Activated gamma-delta T cell treated with anti-CD3 and anti-CD28 coated beads, Interleukin-2, amount 50 U/mL, for 16 hours (primary cell): Measurements from ENCODE around the gene SLC9A8.

Experiments used
- DNase-seq: peaks from one replicate; pipeline ENCODE4 v3.0.0-alpha.2; 2020; ENCODE audit warnings: low read depth

The SLC9A8 gene

DNA sequence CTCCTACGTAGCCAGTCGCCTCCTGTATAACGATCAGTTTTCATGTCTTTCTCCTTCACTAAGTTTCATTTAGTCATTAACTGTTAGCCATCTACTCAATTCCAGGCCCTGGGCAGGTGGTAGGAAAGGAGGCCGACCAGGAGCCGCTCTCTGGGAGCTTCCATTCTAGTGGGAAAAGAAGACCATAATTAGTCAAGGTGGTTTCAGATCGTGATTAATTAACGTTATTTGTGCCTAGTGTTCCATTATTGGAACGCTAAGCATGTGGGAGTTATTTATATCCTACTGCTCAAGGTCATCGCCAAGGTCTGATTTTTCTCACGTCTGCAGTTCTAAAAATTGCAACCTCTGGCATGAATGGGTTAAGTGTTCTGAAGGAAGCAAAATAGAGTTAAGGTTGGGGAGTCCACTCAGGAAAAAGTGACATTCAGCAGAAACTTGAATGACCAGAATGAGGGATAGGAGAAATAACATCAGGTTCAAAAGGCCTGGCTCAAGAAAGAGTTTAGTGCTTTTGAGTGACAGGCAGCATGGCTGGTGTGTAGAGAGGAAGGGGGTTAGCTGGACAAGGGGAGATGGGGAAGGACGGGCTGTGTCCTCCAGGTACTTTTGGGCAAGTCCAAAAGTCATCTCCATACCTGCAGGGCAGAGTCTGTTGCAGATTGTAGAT lies 812 bp downstream of the SLC9A8 start:
- DNase-seq, result no peak

DNA sequence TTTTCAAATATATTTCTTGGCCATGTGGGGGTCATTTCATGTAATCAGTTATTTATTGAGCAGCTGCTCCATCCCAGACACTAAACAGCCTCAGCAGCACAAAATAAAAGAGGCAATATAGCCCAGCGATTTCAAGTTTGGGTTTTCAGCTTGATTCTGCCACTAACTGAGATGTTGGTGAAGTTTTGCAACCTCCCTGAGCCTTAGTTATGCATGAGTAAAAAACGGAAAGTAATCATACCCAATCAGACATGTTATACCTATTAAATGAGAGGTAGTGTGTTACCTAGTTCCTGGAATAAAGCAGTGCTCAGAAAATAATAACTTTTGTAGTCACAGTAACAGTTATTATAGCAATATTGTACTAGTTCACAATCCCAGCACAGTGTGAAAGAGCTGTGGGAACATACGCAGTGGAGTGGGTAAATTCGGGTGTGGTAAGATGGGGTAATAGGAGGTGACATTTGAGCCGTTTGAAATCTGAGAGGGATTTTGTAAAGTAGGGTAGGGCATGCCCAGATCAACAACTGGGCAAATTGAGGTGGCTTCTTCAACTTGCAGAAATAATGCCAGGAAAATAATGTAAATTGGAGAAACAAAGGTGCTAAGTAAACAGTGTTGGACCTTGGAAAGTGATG lies 1.5 kb downstream of the SLC9A8 start:
- DNase-seq, result no peak

DNA sequence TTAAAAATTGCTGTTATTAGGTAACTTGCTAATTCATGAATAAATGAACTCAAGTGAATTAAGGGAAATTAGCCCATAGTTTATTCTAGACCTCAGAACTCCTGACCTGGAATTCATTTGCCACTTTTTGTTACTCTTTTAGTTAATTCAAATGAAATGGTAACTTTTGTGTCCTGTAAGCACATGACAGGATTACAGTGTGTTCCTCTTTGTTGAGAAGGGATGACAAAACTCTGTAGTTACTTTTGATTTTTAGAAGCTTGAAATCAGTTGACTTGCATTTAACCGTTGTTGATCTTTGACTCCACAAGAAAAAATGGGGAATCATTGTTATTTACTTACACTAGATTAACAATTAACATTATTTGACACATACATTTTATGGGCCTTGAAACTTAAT lies 6.2 kb downstream of the SLC9A8 start:
- no peak for DNase-seq

DNA sequence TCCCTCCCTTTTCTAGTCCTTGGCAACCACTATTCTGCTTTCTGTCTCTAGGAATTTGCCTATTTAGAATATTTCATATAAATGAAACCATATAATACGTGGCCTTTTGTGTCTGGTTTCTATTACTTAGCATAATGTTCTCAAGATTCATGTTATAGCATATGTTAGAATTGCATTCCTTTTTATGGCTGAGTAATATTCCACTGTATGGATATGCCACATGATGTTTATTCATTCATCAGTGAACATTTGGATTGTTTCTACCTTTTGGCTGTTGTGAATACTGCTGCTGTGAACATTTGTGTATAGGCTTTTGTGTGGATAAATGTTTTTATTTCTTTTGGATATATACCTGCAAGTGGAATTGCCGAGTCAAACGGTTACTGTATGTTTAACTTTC lies 7.1 kb downstream of the SLC9A8 start:
- no peak for DNase-seq

DNA sequence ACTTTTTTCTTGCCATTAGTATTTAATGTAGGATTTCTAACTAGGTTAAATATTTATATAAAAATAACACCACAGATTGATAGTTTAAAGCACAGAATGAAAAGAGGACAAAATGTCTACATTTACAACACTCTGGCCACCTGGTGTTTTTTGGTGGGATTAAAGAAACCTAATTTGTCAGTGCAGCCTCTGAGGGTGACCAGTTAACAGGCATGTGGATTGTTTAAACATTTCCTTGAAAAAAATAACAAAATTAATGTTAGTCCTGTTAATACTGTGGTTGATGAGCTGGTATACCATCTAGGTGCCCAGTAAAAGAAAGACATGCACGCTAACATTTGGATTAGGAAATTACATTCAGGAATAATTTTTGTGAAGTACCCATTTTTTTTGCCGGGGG lies 8.8 kb downstream of the SLC9A8 start:
- no peak for DNase-seq

DNA sequence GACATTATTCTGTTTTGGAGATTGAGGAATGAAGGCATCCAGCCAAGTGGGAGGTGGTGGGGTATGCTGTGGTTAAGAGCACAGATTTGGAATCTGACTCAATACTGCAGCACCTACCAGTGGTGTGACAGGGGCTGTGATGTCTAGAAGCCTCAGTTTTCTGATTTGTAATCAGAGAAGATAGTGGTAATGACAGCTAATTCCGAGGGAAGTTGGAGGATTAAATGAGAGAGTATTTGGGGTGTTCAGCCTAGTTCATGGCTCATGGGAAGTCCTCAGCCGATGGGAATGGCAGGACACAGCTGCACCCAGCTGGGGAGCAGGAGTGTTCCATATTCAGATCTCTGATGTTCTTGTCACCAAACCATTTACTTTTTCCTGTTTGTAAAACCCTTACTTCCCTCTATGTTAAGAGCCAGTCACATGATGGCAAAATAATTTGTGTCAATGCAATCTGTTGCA lies 9.3 kb downstream of the SLC9A8 start:
- DNase-seq, result no peak

DNA sequence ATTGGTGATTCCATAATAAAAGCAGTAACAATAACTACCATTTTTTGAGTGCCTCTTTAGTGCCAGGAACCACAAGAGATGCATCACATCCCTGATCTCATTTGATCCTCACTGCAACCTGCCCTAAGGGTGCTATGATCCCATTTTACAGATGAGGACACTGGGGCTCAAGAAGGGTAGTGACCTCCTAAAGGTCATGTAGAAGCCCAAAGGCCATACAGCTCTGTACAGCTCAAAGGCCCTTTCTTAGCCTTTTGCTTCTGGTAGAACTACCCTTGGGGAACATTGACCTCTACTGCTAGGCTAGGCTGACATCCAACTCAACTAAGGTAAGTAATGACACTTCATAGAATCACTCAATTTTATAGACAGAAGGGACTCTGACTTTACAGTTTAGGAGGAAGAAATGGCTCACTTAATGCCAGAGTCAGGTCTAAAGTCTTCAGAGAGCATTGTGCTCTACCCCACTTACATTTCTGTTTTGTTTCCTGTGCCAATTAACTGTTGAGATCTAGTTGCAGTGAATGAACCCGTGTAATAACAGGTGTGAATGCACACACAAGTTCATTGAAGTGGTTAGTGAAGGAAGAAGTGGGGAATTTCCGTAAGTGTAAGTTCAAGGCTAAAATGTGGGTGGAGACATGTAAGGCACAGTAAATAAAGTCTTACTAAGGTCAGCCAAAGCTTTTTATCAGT lies 10.7 kb downstream of the SLC9A8 start:
- DNase-seq, result no peak

DNA sequence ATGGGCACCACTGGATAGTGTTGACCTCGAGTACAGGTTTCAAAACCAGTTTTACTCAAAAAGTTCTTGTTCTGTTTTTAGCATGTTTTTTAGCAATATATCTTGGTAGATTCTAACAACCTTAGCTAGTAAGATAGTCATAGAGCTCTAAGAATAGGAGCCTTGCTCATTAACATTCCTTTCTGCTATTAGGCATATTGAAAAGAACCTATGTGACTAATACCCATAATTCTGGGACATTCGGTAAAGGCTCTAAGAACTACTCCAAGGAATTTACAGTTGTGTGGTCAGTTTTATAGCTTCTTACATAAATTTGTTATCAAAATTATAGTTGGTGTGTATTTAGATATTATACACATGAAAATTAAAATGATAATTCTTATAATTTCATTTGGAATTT lies 11.6 kb downstream of the SLC9A8 start:
- no peak for DNase-seq

DNA sequence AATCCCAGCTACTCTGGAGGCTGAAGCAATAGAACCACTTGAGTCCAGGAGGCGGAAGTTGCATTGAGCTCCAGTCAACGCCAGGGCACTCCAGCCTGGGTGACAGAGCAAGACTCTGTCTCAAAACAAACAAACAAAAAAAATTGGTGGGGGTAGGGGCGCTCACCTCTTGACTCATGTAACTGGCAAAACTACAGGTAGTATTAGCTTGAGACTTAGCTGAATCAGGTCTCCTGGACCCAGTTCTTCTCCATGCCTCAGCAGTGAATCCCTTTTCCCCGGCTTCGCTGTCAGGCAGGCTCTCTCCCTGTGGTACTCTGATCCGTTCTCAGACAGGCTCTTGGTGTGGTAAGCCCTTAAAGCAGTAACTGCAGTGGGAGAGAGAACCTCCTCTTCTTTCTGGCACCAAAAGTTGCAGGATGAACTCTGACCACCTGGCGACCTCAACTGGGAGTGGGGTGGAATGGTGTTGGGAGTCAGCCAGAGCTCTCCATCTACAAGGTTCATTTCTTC lies 12.9 kb downstream of the SLC9A8 start:
- no peak for DNase-seq

DNA sequence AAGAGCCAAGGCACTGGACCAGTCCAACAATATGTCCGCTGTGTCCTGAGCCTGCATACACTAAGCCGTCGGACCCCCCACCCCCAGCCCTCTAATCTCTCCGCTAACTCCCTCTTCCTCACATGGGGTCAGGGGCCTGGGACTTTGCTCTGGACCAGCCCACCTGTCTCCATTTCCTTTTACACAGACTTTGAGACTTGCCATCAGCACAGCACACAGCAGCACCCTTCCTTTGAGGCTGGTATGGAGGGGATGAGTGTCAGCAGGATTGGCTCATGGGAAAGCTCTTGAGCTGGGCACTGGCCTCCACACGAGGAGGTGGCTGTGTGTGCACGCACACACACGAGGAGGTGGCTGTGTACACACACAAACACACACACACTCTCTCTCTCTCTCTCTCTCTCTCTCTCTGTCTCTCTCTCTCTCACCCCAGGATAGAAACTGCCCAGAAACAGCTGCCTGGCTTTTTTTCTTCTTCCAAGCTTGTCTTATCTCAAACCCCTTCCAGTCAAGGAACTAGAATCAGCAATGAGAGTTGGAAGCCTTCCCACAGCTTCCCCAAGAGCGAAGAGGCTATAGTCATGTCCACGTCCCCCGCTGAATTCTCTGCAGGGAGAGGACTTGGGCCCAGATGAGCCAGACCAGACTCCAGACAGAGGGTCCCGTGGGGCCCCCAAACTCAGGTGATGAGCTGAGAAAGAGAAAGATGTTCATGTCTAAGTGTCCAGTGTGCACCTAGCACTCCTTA lies 18.6 kb downstream of the SLC9A8 start:
- DNase-seq, result no peak

DNA sequence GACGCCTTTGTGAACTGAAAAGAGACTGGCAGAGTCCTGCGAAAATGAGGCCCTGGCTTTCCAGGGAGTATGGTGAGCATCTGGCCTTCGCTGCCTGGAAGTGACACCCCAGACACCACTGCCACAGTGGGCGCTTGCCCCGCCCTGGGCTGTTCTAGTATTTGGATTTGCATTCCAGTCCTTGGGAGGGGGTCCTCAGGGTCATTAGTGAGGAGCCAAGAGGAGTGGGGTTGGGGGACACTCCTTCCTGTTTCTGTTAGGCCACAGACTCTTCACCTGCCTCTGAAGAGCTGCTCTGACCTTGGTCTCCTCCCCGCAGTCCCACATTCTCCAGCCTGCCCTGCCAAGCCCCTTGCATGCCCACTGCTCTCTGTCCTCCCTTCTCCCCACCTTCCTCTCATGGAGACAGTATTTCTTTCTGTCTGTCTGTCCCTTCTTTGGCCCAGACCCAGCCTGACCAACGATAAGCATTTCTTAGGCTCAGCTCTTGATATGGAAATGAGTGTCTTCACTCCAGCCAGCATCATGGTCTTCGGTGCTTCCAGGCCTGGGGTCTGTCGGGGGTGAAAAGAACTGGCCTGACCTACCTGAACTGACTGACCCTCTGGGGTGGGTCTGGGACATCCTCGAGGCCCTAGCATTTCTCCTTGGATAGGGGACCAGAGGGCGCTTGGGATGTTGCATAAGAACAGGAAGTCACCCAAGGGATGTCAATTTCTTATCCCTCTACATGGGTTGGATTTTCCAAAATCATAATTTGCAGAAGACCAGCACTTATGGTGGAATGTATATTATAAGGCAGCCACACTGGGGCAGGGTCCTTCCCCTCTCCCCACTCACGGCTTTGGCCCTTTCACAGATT lies 19.4 kb downstream of the SLC9A8 start:
- DNase-seq, result no peak

DNA sequence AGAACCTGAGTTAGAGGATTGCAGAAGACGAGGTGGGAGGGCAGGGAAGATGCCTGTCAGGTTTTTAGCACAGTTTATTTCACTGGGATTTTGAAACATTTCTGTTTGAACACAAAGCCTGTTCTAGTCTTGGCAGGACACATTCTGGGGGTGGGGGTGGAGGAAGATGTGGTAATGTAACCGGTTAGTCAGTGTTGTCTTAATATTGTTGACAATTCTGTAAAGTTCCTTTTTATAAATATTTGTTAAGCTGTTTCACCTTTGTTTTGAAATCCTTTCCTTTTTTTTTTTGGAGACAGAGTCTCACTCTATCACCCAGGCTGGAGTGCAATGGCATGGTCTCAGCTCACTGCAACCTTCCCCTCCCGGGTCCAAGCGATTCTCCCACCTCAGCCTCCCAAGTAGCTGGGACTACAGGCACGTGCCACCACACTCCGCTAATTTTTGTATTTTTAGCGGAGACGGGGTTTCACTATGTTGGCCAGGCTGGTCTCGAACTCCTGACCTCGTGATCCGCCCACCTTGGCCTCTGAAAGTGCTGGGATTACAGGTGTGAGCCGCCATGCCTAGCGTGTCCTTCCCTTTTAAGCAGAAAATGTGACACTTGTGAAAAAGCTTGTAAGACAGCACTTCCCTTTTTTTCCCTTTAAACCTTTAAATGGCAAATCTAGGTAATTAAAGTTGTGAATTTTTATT lies 20.2 kb downstream of the SLC9A8 start:
- DNase-seq, result no peak

DNA sequence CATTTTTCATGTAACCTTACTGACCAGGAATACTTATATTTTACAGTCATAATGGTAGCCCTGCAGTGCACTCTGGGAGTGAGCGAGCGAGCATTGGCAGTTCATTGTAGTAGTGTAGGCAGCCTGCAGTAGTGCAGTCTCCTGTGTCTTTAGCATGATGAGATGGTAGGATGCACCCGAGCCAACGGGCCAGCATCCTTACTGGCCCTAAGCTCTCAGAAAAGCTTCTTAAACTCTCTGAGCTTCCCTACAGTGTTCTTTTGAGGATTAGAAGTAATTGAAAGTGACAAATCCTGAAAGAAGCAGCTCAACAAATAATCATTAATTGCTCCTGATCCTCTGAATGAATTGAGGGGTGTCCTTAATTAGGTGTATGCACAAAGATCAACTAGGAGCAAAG lies 20.9 kb downstream of the SLC9A8 start:
- no peak for DNase-seq

DNA sequence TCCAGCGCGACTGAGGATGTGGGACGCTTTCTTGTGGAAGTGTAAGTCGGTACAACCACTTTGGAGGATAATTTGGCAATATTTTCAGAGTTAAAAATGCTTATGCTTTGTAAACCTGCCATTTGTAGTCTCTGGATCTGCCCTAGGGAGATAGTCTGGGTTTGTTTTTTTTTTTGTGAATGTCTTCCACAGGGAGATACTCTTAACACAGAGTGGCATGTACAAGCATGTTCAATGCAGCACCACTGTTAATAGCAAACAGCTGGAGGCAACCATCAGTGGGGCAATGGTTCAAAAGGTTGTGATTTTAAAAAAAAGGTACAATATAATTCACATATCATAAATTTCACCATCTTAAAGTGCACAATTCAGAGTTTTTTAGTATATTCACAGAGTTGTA lies 22.4 kb downstream of the SLC9A8 start:
- no peak for DNase-seq

DNA sequence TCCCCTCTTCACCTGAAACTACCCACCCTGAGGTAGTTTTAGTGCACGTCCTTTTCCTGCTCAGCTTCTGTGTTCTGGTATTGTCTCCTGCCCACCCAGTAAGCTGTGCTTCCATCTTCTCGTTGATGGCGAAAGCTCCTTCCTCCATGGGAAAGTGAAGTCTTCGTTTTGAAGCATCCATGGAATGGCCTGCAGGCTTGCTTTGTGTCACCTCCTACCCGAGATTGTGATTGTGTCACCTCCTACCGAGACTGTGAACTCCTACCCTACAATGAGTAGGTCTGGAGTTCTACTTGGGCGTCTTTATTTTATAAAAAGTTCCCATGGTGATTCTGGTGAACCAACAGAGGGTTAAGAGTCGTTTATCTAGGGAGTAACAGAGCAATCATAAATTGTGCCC lies 25.9 kb downstream of the SLC9A8 start:
- no peak for DNase-seq

DNA sequence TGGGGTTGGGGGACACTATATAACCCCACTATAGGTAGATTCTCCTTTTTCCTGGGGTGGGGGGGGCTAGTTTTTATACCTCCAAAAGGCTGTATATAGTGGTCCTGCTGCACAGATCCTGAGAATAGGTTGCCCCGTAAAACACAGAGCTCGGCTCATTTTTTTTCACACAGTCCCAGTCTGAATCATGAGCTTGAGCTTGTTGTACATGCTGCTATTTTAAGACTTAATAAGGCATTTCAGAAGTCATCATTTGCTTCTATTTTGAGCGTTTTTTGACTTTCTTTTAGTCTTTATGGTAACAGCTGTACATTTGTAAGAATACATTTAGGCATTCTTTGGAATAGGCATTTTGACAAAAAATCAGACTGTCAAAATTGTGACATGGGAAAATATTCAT lies 30.5 kb downstream of the SLC9A8 start:
- no peak for DNase-seq

DNA sequence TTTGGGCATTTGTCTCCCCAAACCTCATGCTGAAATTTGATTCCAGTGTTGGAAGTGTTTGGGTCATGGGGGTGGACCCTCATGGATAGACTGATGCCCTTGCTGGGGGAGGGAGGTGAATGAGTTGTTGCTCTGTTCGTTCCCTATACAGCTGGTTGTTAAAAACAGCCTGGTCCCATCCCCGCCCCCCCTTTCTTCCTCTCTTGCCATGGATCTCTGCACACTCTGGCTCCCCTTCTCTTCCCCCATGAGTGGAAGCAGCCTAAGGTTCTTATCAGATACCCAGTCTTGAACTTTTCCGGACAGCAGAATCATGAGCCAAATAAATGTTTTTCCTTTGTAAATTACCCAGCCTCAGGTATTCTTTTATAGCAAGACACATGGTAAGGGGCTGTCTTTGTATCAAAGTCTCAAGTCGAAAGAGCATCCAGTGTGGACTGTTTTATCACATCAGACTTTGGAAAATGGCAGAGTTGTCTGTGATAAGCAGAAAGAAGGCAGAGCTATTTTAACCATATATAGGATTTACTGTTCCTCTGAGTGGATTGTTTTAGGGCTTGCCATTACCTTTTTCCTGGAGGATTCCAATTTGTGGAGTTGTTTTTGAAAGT lies 31.2 kb downstream of the SLC9A8 start:
- DNase-seq, result no peak

DNA sequence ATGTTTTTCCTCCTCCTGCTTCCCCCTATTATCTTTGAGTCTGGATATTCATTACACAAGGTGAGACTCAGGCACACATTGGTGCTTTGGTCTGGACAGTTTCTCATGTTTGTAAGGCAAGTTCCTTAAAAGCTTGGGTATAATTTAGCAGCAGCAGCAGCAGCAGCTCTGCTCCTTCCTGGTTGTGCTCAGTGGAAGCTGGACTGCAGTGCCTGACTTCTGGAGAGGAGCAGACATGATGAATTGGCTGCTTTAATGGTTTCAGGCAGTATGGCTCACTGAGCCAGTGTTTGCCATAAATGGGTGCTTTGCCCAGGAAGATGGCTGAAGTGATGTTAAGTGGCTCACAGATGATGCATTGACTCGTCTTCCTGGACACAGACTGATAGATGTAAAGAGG lies 32.4 kb downstream of the SLC9A8 start:
- no peak for DNase-seq

DNA sequence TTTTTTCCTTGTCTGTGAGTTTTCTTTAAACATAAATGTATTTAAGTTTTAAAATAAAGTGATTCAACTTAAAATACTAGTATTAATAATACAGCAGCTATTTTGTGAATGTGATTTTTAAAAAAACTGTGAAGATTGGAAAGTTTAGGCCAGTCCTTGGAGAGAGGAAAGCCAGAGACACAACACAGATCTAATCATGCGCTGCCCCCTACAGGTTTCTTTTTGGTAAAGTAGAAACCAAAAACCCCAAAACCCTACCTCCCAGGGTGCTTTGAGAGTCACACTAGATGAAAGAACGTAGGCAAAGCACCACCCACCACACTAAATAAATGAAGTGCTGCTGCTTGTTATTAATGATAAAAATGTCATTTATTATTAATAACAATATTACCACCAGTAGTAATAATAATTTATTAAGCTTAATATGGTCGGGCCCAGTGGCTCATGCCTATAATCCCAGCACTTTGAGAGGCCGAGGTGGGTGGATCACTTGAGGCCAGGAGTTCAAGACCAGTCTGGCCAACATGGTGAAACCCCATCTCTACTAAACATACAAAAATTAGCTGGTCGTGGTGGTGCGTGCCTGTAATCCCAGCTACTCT lies 33.7 kb downstream of the SLC9A8 start:
- peak; percentile 36 for DNase-seq
